OCI-LY1 (cell line): Measurements from ENCODE around the gene SNCG.

Experiments used
- H2AFZ ChIP-seq: fragments of 200-600 bp; sonication (generic), shearing (Covaris generic); 2 replicates; pipeline ENCODE4 v1.6.0; 2014; ENCODE audit warnings: antibody characterized with exemption, mild to moderate bottlenecking, low read length
- H3F3A ChIP-seq: fragments of 200-600 bp; sonication (generic), shearing (Covaris generic); 2 replicates; pipeline ENCODE4 v1.6.0; 2014; ENCODE audit warnings: mild to moderate bottlenecking, antibody characterized with exemption, low read length, moderate library complexity; ENCODE audit not compliant: insufficient read depth
- H3K27ac ChIP-seq: fragments of 200-600 bp; sonication (generic); 2 replicates; pipeline ENCODE4 v1.5.1; 2014; ENCODE audit warnings: low read length, mixed run types, mild to moderate bottlenecking, low read depth; ENCODE audit not compliant: poor library complexity, severe bottlenecking
- H3K27me3 ChIP-seq: fragments of 200-600 bp; sonication (generic); 2 replicates; pipeline ENCODE4 v1.6.0; 2014; ENCODE audit warnings: antibody characterized with exemption, mild to moderate bottlenecking, low read length, moderate library complexity; ENCODE audit not compliant: insufficient read depth
- H3K36me3 ChIP-seq: fragments of 200-600 bp; sonication (generic); 2 replicates; pipeline ENCODE4 v1.6.1; 2014; ENCODE audit warnings: mild to moderate bottlenecking, antibody characterized with exemption, low read length, moderate library complexity, mixed read lengths; ENCODE audit not compliant: insufficient read depth
- H3K4me1 ChIP-seq: fragments of 200-600 bp; sonication (generic); 2 replicates; pipeline ENCODE4 v1.5.1; 2014; ENCODE audit warnings: mild to moderate bottlenecking, low read length, moderate library complexity; ENCODE audit not compliant: insufficient read depth, severe bottlenecking
- H3K4me2 ChIP-seq: fragments of 200-600 bp; sonication (generic), shearing (Covaris generic); 2 replicates; pipeline ENCODE4 v1.6.1; 2014; ENCODE audit warnings: low read length
- H3K4me3 ChIP-seq: fragments of 200-600 bp; sonication (generic); 2 replicates; pipeline ENCODE4 v1.5.1; 2014; ENCODE audit warnings: low read length, low read depth, mild to moderate bottlenecking, mixed read lengths; ENCODE audit not compliant: poor library complexity, severe bottlenecking
- H3K79me2 ChIP-seq: fragments of 200-600 bp; shearing (Covaris generic); 2 replicates; pipeline ENCODE4 v1.6.1; 2016; ENCODE audit warnings: mixed run types, low read length, mixed read lengths; ENCODE audit not compliant: insufficient read depth
- H3K9ac ChIP-seq: fragments of 200-600 bp; sonication (generic), shearing (Covaris generic); 2 replicates; pipeline ENCODE4 v1.6.1; 2014; ENCODE audit warnings: mild to moderate bottlenecking, low read length, mixed read lengths
- H3K9me2 ChIP-seq: fragments of 200-600 bp; sonication (generic), shearing (Covaris generic); 2 replicates; pipeline ENCODE4 v1.6.1; 2014; ENCODE audit warnings: low read depth, mild to moderate bottlenecking, low read length, mixed read lengths
- H3K9me3 ChIP-seq: fragments of 200-600 bp; shearing (Covaris generic); 2 replicates; pipeline ENCODE4 v1.6.1; 2014; ENCODE audit warnings: low read length, mixed read lengths
- H4K20me1 ChIP-seq: fragments of 200-600 bp; sonication (generic), shearing (Covaris generic); 2 replicates; pipeline ENCODE4 v1.6.0; 2016; ENCODE audit warnings: mild to moderate bottlenecking, low read length; ENCODE audit not compliant: insufficient read depth
- CTCF ChIP-seq: fragments of 200-600 bp; sonication (generic), shearing (Covaris generic); IDR thresholded peaks from 2 replicates; pipeline ENCODE4 v1.5.1; 2017; ENCODE audit warnings: mild to moderate bottlenecking, antibody characterized with exemption, low read length, moderate library complexity, mixed read lengths
- EZH2 ChIP-seq: fragments of 200-600 bp; sonication (generic), shearing (Covaris generic); IDR thresholded peaks from 2 replicates; pipeline ENCODE4 v1.8.0; 2017; ENCODE audit warnings: borderline replicate concordance, mixed run types, mild to moderate bottlenecking, antibody characterized with exemption, low read length, moderate library complexity, mixed read lengths

SNCG gene

GRCh38 chr10:86968271-86968993, 10.0 kb downstream of the SNCG start, which contains the start of gene ADIRF:
ADIRF (plus strand) TSS chr10:86968482; CDS start chr10:86968545, 63 bp downstream.
- peaks cover 26% of the 10 kb centered on the region for H3K4me1 ChIP-seq
- H3K27ac ChIP-seq: no peak within 1 kb of the TSS
- H2AFZ ChIP-seq: no peak within 1 kb of the TSS
- no peak within 1 kb of the TSS for H3K4me2 ChIP-seq
- H3K9me3 ChIP-seq: no peaks in the 10 kb centered on the region
- H3F3A ChIP-seq: no peaks in the 10 kb centered on the region
- H3K27me3 ChIP-seq: no peaks in the 10 kb centered on the region
- H3K79me2 ChIP-seq: no peaks in the 10 kb centered on the region
- H3K9ac ChIP-seq: no peak within 1 kb of the TSS
- TF ChIP-seq CTCF: no peak
- TF ChIP-seq EZH2: no peak
- no peaks in the 10 kb centered on the region for H4K20me1 ChIP-seq
- no peak within 1 kb of the TSS for H3K4me3 ChIP-seq
- H3K9me2 ChIP-seq: no peaks in the 10 kb centered on the region
- no peaks in the 10 kb centered on the region for H3K36me3 ChIP-seq

- Histone ChIP-seq H3K9me2 (no peaks in the 10 kb centered on the region), H3F3A (no peaks in the 10 kb centered on the region), H3K4me3 (no peak overlapping the region), H4K20me1 (no peaks in the 10 kb centered on the region), H3K79me2 (no peaks in the 10 kb centered on the region), H3K27me3 (no peaks in the 10 kb centered on the region), H3K4me1 (peaks cover 26% of the 10 kb centered on the region), H3K9ac (no peak overlapping the region), H3K9me3 (no peaks in the 10 kb centered on the region), H3K36me3 (no peaks in the 10 kb centered on the region), H2AFZ (no peak overlapping the region), H3K27ac (no peak overlapping the region), H3K4me2 (no peak overlapping the region)
- TF ChIP-seq CTCF: no peak
- TF ChIP-seq EZH2: no peak
Measured at GRCh38 chr10:86968994-86969355, 10.6 kb downstream of the SNCG start.

- no peaks in the 10 kb centered on the region for H3K79me2 ChIP-seq
- H3K4me2 ChIP-seq: no peak overlapping the region
- no peaks in the 10 kb centered on the region for H3K9me3 ChIP-seq
- no peaks in the 10 kb centered on the region for H3K36me3 ChIP-seq
- TF ChIP-seq CTCF (no peak), EZH2 (no peak)
- H3K9ac ChIP-seq: no peak overlapping the region
- no peaks in the 10 kb centered on the region for H4K20me1 ChIP-seq
- no peaks in the 10 kb centered on the region for H3F3A ChIP-seq
- peak overlapping the region; percentile 75 for H3K4me3 ChIP-seq
- no peaks in the 10 kb centered on the region for H3K27me3 ChIP-seq
- no peak overlapping the region for H3K27ac ChIP-seq
- no peaks in the 10 kb centered on the region for H3K9me2 ChIP-seq
- no peak overlapping the region for H2AFZ ChIP-seq
- peaks cover 26% of the 10 kb centered on the region for H3K4me1 ChIP-seq
Measured at GRCh38 chr10:86969421-86970041, 11.1 kb downstream of the SNCG start.
